MM.1S (cell line): ENCODE measurements around the gene HELZ2.

Experiments
- DNase-seq: peaks from one replicate; pipeline ENCODE4 v3.0.0-alpha.2; 2015
- H2AFZ ChIP-seq: fragments of 300-600 bp; sonication (generic); 2 replicates; pipeline ENCODE4 v1.6.0; 2016; ENCODE audit warnings: antibody characterized with exemption, low read length
- H3F3A ChIP-seq: fragments of 300-600 bp; sonication (generic); 2 replicates; pipeline ENCODE4 v1.6.1; 2016; ENCODE audit warnings: mild to moderate bottlenecking, antibody characterized with exemption, low read length, moderate library complexity, mixed read lengths; ENCODE audit not compliant: insufficient read depth
- H3K27ac ChIP-seq: fragments of 300-600 bp; sonication (generic); 2 replicates; pipeline ENCODE4 v1.5.1; 2016; ENCODE audit warnings: mild to moderate bottlenecking, low read length
- H3K27me3 ChIP-seq: fragments of 300-600 bp; sonication (generic); replicated peaks from 2 replicates; pipeline ENCODE4 v1.6.0; 2016; ENCODE audit warnings: low read length; ENCODE audit not compliant: insufficient read depth
- H3K36me3 ChIP-seq: fragments of 300-600 bp; sonication (generic); replicated peaks from 2 replicates; pipeline ENCODE4 v1.6.1; 2016; ENCODE audit warnings: mild to moderate bottlenecking, low read length, mixed read lengths; ENCODE audit not compliant: insufficient read depth
- H3K4me1 ChIP-seq: fragments of 300-600 bp; sonication (generic); 2 replicates; pipeline ENCODE4 v1.6.1; 2016; ENCODE audit warnings: low read length, mixed read lengths
- H3K4me2 ChIP-seq: fragments of 300-600 bp; sonication (generic); 2 replicates; pipeline ENCODE4 v1.6.0; 2016; ENCODE audit warnings: low read depth, low read length
- H3K4me3 ChIP-seq: fragments of 300-600 bp; sonication (generic); 2 replicates; pipeline ENCODE4 v1.5.1; 2016; ENCODE audit warnings: low read length, mixed read lengths
- H3K79me2 ChIP-seq: fragments of 300-600 bp; sonication (generic); 2 replicates; pipeline ENCODE4 v1.6.1; 2016; ENCODE audit warnings: mixed run types, low read length, mixed read lengths
- H3K9ac ChIP-seq: fragments of 300-600 bp; sonication (generic); 2 replicates; pipeline ENCODE4 v1.6.1; 2016; ENCODE audit warnings: low read length, mixed read lengths
- H3K9me2 ChIP-seq: fragments of 300-600 bp; sonication (generic); replicated peaks from 2 replicates; pipeline ENCODE4 v1.6.1; 2016; ENCODE audit warnings: mild to moderate bottlenecking, low read length, mixed read lengths; ENCODE audit not compliant: insufficient read depth
- H3K9me3 ChIP-seq: fragments of 300-600 bp; sonication (generic); replicated peaks from 2 replicates; pipeline ENCODE4 v1.6.1; 2016; ENCODE audit warnings: mild to moderate bottlenecking, low read length, mixed read lengths; ENCODE audit not compliant: insufficient read depth
- H4K20me1 ChIP-seq: fragments of 300-600 bp; sonication (generic); 2 replicates; pipeline ENCODE4 v1.6.1; 2016; ENCODE audit warnings: mild to moderate bottlenecking, low read length, moderate library complexity, mixed read lengths; ENCODE audit not compliant: insufficient read depth
- EZH2 ChIP-seq: fragments of 300-600 bp; sonication (generic); optimal IDR thresholded peaks from 2 replicates; pipeline ENCODE3; 2017; ENCODE audit warnings: low read depth, mild to moderate bottlenecking, antibody characterized with exemption, low read length, mixed read lengths
- EZH2phosphoT487 ChIP-seq: fragments of 300-600 bp; sonication (generic); IDR thresholded peaks from 2 replicates; pipeline ENCODE4 v1.6.1; 2018; ENCODE audit warnings: antibody characterized with exemption, low read length
- TF ChIP-seq, protein P1 (sequence below): fragments of 300-600 bp; sonication (generic); IDR thresholded peaks from 2 replicates; pipeline ENCODE4 v1.5.1; 2016; ENCODE audit warnings: antibody characterized with exemption, low read length, mixed read lengths

The HELZ2 gene

DNA sequence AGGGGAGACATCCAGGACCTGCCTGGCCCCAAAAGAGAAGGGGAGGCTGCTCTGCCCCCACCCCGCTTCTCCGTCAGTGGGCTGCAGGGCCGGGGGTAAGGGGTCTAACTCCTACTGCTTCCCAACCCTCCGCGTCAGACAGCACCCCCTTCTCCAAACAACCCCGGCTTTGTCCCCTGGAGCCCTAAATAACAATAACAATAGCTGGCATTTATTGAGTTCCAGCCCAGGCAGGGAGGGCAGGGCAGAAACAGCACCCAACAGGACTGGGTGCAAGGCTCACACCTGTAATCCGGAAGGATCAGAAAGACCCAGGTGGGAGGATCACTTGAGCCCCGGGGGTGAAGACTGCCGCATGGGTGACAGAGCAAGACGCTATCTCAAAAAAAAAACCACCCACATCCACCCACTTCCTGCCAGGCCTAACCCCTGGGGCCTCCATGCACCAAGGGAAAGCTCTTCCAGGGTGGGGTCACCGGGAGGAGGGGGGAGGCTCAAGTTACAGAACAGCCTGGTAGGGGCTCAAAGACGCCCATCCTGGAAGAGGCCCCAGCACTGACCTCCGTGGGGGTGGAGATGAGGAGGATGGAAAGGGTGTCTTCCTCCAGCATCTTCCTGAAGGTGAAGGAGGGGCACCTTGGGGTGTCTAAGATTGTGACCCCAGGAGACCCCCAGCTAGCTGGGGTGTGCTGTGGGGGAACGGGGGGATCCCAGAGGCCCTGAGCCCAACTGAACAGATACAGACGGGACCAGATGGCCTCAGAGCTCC lies 21.4 kb downstream of the HELZ2 start:
- no peak for DNase-seq
- no peak overlapping the region for H3K27ac ChIP-seq
- H3K27me3 ChIP-seq = peaks cover 84% of the 10 kb centered on the region
- no peaks in the 10 kb centered on the region for H3K36me3 ChIP-seq
- H2AFZ ChIP-seq = no peak overlapping the region
- TF ChIP-seq EZH2 (no peak), EZH2phosphoT487 (no peak)
- TF ChIP-seq, protein P1, sequence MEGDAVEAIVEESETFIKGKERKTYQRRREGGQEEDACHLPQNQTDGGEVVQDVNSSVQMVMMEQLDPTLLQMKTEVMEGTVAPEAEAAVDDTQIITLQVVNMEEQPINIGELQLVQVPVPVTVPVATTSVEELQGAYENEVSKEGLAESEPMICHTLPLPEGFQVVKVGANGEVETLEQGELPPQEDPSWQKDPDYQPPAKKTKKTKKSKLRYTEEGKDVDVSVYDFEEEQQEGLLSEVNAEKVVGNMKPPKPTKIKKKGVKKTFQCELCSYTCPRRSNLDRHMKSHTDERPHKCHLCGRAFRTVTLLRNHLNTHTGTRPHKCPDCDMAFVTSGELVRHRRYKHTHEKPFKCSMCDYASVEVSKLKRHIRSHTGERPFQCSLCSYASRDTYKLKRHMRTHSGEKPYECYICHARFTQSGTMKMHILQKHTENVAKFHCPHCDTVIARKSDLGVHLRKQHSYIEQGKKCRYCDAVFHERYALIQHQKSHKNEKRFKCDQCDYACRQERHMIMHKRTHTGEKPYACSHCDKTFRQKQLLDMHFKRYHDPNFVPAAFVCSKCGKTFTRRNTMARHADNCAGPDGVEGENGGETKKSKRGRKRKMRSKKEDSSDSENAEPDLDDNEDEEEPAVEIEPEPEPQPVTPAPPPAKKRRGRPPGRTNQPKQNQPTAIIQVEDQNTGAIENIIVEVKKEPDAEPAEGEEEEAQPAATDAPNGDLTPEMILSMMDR = no peak
- no peaks in the 10 kb centered on the region for H4K20me1 ChIP-seq
- no peaks in the 10 kb centered on the region for H3K9me3 ChIP-seq
- H3K9me2 ChIP-seq = no peaks in the 10 kb centered on the region
- no peak overlapping the region for H3K9ac ChIP-seq
- no peaks in the 10 kb centered on the region for H3F3A ChIP-seq
- no peak overlapping the region for H3K4me3 ChIP-seq
- H3K79me2 ChIP-seq = no peaks in the 10 kb centered on the region
- H3K4me2 ChIP-seq = no peak overlapping the region
- H3K4me1 ChIP-seq = no peaks in the 10 kb centered on the region

DNA sequence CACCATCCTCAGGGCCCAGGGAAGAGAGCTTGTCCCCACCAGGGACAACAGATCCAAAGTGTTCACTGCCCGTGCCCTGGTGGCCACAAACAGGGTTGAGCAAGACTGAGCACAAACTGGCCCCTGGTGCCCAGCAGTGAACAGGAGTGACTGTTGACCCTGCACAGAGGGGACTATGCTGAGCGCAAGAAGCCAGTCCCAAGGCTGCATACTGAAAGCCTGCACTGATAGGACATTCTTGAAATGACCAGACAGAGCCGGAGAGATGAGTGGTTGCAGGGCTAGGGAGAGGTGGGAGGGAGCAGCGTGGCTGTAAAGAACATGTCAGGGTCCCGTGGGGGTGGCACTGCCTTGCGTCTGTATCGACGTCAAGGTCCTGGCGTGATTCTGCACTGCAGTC lies 23.0 kb downstream of the HELZ2 start:
- Histone ChIP-seq H3K9ac (no peak overlapping the region), H3K36me3 (no peaks in the 10 kb centered on the region), H3K4me2 (no peak overlapping the region), H3F3A (no peaks in the 10 kb centered on the region), H3K79me2 (no peaks in the 10 kb centered on the region), H3K9me2 (no peaks in the 10 kb centered on the region), H2AFZ (no peak overlapping the region), H3K9me3 (no peaks in the 10 kb centered on the region), H3K27me3 (peaks cover 96% of the 10 kb centered on the region), H3K27ac (no peak overlapping the region), H3K4me1 (no peaks in the 10 kb centered on the region), H3K4me3 (no peak overlapping the region), H4K20me1 (no peaks in the 10 kb centered on the region; the same call in 1 of the 2 replicates)
- DNase-seq = no peak
- TF ChIP-seq, protein P1 = no peak
- TF ChIP-seq EZH2 (no peak), EZH2phosphoT487 (no peak)

DNA sequence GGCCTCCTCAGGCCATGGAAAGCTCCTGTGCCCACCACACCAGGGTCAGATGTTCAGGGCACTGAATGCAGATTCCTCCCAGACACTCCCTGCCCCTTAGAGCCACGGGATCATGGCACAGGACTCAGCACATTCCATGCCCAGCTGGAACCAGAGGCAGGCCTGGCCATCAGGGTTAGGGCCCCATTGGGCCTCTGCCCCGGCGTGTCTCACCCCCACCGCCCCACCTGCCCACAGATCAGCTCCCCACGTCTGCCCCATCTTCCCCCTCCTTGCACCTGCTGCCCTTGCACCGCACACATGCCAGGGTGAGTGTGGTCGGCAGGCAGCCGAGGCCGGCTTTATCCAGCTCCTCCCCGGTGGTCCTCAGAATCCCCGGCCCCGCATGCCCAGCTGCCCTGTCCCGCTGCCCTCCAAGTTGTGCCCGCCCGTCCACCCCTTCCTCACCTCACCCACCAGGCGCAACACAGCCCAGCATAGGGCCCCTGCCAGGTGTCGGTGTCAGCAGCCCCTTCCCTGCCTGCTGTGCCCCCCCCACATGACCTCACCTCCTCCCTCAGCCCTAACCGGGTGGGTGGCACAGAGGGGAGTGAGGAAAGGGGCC lies 24.3 kb downstream of the HELZ2 start:
- H3K27ac ChIP-seq = no peak overlapping the region

More for the DNA sequence above, 24.3 kb downstream of the HELZ2 start:
- H3K36me3 ChIP-seq = no peaks in the 10 kb centered on the region
- DNase-seq = no peak
- no peak overlapping the region for H2AFZ ChIP-seq
- peaks cover 96% of the 10 kb centered on the region for H3K27me3 ChIP-seq
- H3K9ac ChIP-seq = no peak overlapping the region
- no peak overlapping the region for H3K4me3 ChIP-seq
- H3K9me3 ChIP-seq = no peaks in the 10 kb centered on the region
- TF ChIP-seq EZH2phosphoT487 (no peak), EZH2 (no peak)
- TF ChIP-seq, protein P1 = no peak
- no peaks in the 10 kb centered on the region; the same call in 1 of the 2 replicates for H4K20me1 ChIP-seq
- H3K79me2 ChIP-seq = no peaks in the 10 kb centered on the region
- no peaks in the 10 kb centered on the region for H3F3A ChIP-seq
- no peak overlapping the region for H3K4me2 ChIP-seq
- no peaks in the 10 kb centered on the region for H3K9me2 ChIP-seq
- H3K4me1 ChIP-seq = no peaks in the 10 kb centered on the region
